ENCODE results near the gene FAT1.

GRCh38 chr4:186755550-186756519, 32.2 kb upstream of the FAT1 start:
- TF ChIP-seq CTCF (IDR thresholded peaks at IDR 0.05) (no peak), POLR2A (IDR thresholded peaks at IDR 0.05) (no peak)

Data from body of pancreas (tissue), 4 donors.